Epithelial cell of esophagus (primary cell): ENCODE results near the gene GSG1L.

ENCODE experiments used
- DNase-seq: peaks from one replicate; pipeline ENCODE4 v3.0.0; 2010; ENCODE audit warnings: low read depth
- H3K4me3 ChIP-seq: 2 replicates; pipeline ENCODE4 v1.5.1; 2011; ENCODE audit warnings: mild to moderate bottlenecking, low read length, control low read depth
- TF ChIP-seq, protein P1 (sequence below): IDR thresholded peaks from 2 replicates; pipeline ENCODE4 v1.5.1; 2011; ENCODE audit warnings: low read depth, mild to moderate bottlenecking, low read length, control low read depth, inconsistent platforms; ENCODE audit not compliant: insufficient read depth; ENCODE audit errors: missing control alignments

Gene GSG1L

DNA sequence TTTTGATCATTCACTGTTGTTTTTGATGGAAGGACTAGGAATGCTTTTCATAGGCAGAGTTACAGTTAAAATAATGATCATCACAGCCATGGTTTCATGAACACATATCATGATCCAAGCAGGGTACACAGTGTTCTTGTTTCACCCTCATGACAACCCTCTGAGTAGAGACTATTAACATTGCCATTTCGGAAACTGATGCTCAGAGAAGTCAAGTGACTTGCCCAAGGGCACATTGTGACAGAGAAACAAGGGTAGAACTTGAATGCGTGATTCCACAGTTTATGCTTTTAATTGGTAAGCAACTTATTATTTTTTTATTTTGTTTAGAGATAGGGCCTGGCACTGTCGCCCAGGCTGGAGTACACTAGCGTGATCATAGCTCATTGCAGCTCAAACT is 311.3 kb downstream of the GSG1L start:
- H3K4me3 ChIP-seq = no peak overlapping the region
- TF ChIP-seq, protein P1, sequence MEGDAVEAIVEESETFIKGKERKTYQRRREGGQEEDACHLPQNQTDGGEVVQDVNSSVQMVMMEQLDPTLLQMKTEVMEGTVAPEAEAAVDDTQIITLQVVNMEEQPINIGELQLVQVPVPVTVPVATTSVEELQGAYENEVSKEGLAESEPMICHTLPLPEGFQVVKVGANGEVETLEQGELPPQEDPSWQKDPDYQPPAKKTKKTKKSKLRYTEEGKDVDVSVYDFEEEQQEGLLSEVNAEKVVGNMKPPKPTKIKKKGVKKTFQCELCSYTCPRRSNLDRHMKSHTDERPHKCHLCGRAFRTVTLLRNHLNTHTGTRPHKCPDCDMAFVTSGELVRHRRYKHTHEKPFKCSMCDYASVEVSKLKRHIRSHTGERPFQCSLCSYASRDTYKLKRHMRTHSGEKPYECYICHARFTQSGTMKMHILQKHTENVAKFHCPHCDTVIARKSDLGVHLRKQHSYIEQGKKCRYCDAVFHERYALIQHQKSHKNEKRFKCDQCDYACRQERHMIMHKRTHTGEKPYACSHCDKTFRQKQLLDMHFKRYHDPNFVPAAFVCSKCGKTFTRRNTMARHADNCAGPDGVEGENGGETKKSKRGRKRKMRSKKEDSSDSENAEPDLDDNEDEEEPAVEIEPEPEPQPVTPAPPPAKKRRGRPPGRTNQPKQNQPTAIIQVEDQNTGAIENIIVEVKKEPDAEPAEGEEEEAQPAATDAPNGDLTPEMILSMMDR = no peak
- no peak for DNase-seq

DNA sequence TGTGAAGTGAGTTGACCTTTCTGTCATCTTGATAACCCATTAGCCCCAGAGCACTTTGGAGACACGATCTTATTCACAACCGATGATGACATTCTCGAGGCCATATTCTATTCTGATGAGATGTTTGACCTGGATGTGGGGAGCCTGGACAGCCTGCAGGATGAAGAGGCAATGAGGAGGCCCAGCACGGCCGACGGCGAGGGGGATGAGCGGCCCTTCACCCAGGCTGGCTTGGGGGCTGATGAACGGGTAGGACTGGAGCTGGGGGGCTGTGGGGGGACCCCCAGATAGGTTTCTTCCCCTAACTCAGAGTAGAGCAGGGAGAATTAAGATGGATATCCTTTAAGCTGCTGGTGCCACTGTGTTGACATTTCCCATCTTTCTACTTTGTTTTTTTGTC is 311.8 kb downstream of the GSG1L start:
- TF ChIP-seq, protein P1 = no peak
- H3K4me3 ChIP-seq = no peak overlapping the region
- DNase-seq = no peak

DNA sequence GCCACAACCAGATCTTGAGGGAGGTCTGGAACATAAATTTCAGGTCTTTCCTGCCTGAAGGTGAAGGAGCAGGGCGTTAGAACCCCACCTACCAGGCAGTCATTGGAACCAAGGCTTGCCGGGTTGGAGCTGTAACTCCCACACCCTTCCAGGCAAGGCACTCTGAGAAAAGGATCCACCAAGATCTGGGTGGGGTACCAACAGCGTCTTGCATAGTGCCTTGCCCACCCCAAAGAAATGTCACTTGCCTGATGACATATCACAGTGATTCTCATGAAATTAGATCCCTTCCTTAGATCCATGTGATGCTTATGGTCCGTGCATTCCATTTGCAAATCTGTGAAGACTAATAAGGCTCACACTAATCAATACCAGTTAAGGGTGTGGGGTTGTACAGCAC is 312.3 kb downstream of the GSG1L start:
- TF ChIP-seq, protein P1 = no peak
- no peak for DNase-seq
- H3K4me3 ChIP-seq = no peak overlapping the region

DNA sequence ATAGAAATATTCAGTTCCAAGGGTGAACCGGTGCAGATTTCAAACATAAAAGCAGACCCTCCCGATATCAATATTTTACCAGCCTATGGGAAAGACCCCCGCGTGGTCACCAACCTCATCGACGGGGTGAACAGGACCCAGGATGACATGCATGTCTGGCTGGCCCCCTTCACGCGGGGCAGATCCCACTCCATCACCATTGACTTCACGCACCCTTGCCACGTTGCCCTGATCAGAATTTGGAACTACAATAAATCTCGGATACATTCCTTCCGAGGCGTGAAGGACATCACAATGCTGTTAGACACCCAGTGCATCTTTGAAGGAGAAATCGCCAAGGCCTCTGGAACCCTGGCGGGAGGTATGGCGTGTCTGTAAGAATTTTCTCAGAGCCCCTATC is 313.6 kb downstream of the GSG1L start:
- H3K4me3 ChIP-seq = no peak overlapping the region
- TF ChIP-seq, protein P1 = no peak
- DNase-seq = no peak

DNA sequence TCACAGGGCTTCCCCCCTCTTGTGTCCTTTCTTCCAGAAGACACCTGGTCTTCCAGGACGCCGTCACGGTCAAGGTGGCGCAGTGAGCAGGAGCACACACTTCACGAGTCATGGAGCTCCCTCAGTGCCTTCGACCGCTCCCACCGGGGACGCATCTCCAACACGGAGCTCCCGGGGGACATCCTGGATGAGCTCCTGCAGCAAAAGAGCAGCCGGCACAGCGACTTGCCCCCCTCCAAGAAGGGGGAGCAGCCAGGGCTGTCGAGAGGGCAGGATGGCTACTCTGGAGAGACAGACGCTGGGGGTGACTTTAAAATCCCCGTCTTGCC is 314.0 kb downstream of the GSG1L start:
- no peak overlapping the region for H3K4me3 ChIP-seq
- DNase-seq = no peak
- TF ChIP-seq, protein P1 = no peak

DNA sequence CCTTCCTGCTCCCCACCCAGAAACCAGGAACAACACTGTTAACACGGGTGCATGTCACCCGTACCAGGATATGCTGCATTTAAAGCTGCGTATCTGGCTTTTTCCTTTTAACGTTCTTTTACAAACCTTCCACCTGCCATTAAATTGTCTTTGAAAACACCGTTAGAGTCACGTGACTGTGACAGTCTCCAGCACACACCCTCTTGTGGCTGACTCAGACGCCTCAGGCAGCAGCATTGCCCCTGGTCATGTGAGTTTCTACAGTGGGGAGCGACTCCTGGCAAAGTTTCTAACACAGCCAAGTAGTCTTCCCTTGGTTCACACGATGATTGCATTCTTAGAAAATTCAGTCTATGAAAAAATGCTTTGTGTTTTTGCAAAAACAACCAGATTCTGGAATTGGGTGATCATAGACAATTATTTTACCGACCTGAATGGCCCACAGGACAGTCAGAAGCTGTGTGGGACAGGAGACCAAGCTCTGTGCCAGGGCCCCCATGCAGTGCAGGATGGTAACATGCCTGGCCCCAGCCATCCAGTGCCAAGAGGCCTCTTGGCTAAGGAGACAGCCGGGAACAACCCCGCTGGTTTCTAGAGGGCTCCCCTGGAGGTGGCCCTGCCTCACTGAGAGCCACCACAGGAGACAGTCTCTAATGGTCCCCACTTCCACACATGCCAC is 314.5 kb downstream of the GSG1L start:
- peak; percentile 78 for DNase-seq
- H3K4me3 ChIP-seq = no peak overlapping the region
- TF ChIP-seq, protein P1 = no peak

DNA sequence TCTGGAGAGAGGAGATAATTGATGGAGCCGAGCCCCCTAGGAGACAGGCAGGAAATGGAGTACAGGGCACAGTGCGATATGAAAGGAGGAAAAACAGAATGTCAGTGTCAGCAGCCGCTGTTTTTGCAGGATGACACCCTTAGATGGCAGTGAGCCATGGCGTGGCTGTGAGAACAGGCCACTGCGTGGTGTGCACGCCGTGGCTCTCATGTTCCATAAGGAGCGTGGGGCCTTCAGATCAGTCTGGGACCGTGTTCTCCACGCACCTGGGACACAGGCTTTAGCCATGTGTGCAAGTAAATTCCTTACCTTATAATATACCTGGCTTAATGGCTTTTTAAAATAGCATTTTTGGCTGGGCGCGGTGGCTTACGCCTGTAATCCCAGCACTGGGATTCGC is 315.6 kb downstream of the GSG1L start:
- no peak for DNase-seq
- no peak overlapping the region for H3K4me3 ChIP-seq
- TF ChIP-seq, protein P1 = no peak
